Activated CD4-positive, CD25-positive, alpha-beta regulatory T cell treated with anti-CD3 and anti-CD28 coated beads, Interleukin-2, amount 50 U/mL, for 24 hours (primary cell): ENCODE results near the gene HDAC7.
"Not testable (repeated sequence)": the region's sequence is repeated elsewhere in the genome, so short reads cannot be mapped to it uniquely, and the experiment has no call there.

Experiments used
- ATAC-seq, 2 donors: fragments of 150-1000 bp; cut with Tn5 transposase; one replicate each; pipeline ENCODE4 v1.10.0; 2021; ENCODE audit warnings: mild to moderate bottlenecking in 1 of 2, moderate library complexity in 1 of 2

Gene HDAC7

DNA sequence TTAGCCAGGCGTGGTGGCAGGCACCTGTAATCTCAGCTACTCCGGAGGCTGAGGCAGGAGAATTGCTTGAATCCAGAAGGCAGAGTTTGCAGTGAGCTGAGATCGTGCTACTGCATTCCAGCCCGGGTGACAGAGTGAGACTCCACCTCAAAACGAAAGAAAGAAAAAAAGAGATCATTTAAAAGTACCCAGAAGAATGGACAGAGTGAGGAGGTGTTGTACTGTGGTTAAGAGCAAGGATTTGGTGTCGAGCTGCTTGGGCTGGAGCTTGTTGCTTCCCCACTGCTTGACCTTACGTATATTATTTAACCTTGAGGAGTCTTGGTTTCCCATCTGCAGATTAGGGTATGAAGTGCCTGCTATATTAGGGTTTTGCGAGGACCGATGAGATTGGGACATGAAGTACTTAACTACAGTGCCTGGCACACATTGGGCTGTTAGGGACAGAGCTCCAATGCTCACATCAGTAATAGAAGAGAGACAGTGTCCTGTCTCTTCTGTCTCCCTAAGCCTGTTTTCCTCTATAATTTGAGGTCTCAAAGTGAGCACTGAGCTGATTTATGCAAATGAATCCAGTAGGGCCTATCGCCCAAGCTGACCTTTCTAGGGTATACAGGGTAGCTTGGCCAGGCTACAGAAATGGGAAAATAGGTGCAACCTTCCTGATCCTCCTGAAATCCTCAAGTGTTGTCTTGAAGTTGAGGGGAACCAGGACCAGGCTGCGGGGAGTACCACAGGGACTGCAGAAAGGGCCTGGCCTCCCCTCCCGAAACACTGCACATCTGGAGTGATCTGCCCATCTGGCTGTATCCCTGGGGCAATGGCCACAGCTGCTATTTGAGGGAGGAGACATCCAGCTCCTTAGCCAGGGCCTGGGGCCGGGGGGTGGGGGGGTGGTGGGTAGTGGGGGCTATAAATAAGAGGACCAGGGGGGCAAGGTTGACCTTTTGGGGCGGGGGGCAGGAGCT is 8.6 kb upstream of the HDAC7 start:
- ATAC-seq = no peak

DNA sequence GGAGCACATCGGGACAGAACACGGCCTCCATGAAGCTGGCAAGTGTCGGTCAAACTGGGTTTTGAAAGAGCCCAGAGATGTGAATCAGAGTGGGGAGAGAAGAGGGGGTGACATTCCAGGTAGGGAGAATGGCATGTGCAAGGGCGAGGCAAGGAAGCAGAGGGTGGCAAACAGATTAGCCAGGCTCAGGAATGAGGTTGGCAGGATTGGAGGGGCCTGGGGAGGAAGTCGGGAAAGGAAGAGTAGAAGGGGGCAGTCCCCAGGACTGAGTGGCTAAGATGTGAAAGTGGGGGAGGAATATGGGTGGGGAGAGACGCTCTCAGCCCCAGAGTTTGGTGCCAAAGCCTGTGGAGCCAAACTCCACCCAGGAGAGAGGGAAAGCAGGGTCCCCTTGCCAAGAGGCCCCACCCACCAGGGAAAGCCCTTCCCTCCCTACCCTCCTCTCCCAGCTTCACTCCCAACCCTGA is 5.5 kb upstream of the HDAC7 start:
- no peak for ATAC-seq

DNA sequence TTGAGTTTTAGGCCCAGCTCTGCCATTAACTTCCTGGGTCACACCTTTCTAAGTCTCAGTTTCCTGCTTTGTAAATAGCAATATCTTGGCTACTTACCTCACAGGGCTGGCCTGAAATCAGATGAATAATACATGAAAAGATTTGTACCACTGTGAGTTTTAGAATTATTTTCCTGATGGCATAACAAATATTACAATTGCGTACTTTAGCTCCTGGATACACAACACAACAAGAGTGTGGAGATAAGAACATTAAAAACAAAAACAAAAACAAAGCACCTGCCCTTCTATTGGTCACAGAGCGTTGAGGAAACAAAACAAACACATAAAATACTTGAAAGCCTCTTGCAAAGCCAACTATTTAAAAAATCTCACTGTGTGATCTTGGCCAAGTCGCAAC is 4.9 kb upstream of the HDAC7 start:
- no peak for ATAC-seq

DNA sequence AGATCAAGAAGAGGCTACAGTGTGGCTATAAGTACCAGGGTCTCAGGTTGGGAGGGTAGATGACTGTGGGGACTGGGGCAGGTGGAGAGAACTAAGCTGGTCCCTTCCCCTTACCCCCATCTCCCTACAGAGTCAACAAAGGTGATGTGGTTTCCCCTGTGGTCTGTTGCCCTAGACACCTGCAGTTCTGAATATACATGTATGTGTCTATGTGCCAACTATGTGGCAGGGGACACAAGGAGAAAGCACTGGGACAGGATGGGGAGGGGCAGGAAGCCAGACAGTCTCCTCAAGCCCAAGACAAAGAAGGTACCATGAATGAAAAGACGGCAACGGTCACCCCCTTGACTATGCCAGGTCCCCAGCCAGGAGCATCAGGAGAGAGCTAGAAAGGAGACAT is 4.5 kb upstream of the HDAC7 start:
- peak in 1 of 2 donors; percentile 12 for ATAC-seq

DNA sequence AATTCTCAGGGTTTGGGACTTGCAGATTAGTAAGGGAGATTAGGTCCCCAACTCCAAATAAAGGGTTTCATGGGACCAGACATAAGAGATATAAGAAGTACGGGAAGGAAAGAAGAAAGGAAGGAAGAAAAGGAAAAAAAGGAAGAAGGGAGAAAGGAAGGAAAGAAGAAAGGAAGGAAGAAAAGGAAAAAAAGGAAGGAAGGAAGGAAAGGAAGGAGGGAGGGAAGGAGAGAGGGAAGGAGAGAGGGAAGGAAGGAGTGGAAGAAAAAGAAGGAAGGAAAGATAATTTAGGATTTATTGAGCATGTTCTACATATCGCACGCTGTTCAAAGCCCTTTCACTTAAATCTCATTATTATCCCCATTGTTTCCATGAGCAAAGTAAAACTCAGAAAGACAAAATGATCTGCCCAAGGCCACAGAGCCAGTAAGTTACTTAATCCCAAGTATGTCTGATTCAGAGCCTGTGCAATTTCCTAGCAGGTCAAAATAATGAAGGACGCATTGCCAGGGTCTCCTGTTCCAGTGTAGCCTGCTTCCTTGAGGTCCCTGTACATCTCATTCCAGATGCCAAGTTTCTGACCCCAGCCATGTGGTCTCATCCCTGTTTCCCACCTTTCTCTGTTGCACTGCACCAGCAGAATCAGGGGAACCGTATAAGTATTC is 3.9 kb upstream of the HDAC7 start:
- ATAC-seq = no peak

DNA sequence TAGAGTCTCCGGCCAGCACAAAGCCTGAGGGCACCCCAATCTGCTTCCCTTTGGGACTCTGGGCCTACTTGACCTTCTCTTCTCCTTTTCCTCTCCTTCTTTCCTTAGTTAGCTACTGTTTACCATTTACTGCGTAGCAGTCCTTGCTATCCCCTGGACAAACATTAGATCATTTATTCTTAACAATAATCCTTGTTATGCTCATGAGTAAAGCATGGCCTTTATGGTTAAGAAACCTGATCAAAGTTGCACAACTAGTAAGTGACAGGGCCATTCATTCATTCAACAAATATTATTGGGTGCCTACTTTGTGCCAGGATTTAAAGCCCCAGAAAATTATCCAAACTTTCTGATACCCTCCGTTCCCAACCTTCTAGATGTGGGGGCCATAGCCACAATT is 3.2 kb upstream of the HDAC7 start:
- no peak for ATAC-seq

DNA sequence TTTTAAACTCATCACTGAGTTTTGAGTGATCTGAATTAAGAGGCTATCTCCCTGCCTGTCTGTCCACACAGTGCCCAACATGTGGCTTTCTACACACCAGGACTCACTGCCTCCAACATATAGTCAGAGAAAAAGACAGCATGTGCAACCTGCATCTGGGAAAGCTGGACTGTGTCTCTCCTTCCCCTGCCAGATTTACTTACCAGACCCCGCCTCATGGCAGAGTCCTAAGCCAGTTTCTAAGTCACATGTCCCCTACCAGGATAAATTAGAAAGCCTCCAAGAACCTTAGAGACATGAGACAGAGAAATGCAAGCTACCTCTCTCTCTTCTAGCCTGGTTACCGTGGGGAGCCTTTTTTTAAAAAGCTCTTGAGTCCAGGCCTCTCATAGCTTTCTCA is 2.7 kb upstream of the HDAC7 start:
- ATAC-seq = no peak

DNA sequence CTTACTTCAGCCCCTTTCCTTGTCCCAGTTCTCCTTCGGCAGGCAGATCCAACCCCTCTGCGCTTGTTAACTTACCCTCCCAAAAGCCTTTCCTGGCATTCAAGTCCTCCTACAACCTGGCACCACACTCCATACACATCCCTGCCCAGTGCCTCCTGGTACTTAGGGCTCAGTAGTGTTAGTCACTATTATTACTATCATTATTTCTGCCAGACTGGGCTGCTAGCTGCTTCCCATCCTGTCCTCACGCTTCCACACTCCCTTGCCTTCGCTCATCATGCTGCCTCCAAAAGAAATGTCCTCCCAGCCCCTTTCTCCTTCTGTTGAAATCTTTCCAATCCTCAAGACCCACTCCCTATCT is 1.6 kb upstream of the HDAC7 start:
- no peak for ATAC-seq

DNA sequence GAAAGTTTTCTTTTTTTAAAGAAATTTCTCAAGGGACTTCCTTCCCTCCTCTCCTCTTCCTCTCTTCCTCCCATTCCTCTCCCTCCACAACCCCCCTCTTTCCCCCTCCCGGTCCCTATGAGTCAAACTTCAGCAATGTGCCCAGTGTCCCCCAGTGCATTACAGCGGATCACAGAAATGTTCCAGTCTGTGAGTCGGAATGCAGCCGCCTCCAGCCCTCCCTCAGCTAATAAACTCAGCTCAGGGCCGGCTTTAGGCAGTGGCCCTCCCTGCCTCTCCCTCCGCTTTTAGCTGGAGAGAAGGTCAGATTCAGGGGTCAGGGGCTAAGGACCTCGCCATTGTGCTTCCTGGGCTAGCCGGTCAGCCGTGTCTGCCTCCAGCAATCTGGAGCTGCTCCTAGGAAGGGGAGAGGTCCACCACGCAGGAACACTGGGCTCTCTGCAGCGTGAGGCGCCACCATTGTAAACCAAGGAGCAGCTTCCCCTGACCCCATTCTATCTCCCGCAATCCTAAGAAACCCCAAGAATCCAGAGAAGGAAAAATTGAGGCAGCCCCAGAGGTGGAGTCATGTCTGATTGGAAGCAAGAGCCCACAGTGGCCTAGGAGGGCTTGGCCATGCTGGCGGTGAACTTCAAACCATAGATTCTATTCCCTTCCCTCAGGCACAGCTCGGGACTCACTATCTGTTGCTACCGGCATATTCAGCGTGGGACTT is 1.1 kb upstream of the HDAC7 start:
- no peak for ATAC-seq

DNA sequence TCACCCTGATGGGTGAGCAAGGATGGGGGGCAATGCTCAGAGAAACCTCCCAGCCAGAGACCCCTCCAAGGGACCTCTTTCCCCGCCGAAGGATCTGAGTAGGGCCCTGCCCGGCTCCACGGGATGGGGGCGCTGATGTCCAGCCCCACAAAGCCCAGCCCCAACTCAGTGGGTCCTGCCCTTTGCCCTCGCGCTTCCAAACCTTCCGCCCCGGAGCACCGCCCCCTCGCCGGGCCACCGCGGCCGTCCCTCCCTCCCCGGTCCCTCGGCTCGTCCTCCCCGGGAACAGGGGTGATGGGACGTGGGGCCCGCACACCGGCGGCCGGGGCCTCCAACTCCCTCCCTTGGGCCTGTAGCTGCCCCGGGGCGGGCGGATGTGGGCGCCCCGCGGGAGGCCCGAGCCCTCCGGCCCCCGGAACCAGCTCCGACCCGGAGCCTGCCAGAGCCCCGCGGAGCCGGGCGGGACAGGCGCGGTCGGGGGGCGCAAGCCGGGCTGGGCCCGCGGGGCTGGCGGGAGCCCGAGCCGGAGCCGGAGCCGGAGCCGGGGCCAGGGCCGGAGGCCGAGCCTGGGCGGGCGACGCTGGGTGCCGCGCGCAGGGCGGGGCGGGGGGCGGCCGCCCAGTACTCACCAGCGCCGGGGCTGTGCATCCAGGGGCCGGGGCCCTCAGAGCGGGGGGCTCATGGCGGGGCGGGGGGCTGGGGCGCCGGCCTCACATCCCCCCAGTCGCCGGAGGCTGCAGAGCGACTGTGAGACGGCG is 386 bp downstream of the HDAC7 start:
- peak; percentile 6 to 11 for ATAC-seq

DNA sequence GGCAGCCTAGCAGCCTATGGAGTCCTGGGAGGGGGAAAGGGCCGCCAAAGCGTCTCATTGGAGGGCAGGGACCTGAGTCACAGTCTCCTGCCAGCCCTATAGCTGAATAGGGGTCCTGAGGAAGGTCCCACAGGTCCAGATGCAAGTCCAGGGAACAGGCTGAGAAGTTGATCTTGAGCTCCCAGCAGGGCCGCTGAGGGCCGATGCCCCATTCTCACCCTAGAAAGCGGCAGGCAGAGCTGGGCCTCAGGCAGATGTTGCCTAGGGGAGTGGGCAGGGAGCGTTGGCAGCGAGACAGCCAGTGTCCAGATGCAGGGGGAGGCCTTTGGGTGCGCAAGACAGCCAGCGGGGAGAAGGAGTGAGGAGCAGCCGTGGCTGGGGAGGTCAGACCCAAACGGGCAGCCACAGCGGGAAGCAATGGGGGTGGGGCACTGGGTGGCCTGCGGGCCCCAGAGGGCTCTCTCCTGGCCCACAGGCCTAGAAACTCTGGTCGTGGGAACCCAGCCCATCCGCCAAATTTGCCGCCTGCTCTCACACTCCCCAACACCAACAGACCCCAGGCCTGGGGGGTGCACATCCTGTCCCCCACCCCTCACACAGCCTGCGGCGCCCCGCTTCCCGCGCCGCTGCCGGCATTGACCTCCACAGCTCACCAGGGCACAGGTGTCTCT is 1.1 kb downstream of the HDAC7 start:
- peak; percentile 26 to 31 for ATAC-seq

DNA sequence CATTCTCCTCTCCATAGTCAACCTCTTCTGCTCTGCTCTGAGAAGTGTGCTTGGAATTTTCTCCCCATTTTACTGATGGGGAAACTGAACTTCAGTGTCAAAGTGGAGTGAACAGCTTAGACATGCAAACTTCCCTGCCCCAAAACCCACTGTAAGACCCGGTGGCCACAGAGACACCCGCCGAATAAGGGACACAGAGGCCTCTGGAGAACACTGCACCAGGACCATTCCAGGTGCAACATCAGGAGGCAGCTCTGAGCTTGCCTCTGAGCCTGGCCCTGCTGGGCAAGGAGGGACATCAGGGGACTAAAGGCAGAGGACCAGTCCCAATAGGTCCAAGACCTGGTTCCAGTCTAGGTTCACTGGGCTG is 1.7 kb downstream of the HDAC7 start:
- ATAC-seq = no peak

DNA sequence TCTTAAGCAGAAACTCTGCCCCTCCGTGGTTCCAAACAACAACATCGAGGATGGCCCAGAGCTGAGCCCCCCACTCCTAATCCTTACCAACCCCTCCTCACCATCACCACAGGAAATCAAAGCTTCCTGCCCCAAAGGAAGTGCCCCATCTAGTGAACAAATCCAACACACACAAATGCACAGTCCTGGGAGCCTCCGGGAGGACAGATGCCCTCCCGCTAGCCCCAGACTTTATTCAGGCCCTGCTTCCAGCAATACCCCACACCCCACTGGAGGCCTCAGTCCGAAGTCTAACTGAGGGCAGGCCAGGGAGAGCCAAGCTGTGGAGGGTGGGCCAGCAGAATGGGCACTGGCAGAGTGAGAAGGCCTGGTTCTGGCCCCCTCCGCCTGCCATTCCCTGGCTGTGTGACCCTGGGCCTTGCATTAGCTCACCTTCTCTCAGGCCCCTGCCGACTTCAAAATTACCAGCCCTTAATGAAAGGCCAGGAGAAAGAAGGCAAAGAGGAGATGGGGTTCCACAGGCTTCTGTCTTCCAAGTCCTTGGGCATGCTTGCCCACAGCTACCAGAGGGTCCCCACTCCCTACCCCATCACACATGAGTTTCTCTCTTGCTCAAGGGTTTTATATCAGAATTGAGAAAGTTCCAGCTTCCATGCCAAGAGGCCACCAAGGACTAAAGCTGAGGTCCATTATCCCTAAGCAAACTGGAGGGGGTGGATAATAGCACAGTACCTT is 2.3 kb downstream of the HDAC7 start:
- ATAC-seq = no peak

DNA sequence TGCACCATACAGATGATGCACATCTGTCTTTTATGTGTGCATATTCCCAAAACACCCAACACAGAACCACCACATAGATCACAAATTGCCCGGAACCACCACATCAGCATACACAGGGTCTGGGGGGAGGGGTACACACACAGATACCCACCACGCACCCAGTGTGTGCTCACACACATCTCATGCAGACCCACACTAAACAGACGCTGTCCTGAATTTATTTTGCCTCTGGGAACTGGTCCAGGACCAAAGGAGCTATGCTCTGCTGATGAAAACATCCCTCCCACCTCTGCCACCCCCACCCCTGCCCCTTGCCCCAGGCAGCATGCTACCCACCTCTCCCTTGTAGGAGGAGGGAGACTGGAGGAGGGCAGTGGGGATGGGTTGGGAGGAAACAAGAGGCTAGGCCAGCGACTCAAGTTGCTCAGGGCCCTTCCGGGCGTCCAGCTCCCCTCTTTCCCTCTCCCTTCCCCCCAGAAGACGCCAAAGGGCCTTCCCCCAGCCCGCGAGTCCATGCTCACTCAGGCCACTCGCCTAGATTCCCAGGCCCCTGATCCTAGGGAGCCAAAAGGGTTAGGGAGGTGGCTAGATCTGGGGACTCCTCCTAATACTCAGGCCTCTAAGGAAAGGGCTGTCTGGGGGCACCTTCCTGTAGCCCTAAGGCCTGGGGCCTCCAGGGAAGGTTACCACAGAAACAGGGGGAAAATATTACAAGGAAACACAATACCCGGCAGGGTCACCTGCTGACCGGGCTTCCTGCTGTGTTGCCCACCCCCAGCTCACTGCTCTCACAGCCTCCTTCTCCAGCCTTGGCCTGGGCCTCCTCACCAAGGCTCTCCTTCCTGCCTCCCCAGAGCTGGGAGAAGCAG is 3.1 kb downstream of the HDAC7 start:
- ATAC-seq = no peak

DNA sequence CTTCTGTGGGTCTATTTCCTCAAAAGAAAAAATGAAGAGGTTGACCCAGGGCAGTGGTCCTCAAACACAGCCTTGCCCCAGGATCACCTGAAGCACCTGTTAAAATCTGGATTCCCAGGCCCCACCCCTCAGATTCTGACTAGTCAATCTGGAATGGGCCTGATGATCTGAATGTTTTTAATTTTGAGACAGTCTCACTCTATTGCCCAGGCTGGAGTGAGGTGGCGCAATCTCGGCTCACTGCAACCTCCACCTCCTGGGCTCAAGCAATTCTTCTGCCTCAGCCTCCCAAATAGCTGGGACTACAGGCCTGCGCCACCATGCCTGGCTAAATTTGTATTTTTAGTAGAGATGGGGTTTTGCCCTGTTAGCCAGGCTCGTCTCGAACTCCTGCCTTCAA is 4.3 kb downstream of the HDAC7 start:
- not testable (repeated sequence) for ATAC-seq

DNA sequence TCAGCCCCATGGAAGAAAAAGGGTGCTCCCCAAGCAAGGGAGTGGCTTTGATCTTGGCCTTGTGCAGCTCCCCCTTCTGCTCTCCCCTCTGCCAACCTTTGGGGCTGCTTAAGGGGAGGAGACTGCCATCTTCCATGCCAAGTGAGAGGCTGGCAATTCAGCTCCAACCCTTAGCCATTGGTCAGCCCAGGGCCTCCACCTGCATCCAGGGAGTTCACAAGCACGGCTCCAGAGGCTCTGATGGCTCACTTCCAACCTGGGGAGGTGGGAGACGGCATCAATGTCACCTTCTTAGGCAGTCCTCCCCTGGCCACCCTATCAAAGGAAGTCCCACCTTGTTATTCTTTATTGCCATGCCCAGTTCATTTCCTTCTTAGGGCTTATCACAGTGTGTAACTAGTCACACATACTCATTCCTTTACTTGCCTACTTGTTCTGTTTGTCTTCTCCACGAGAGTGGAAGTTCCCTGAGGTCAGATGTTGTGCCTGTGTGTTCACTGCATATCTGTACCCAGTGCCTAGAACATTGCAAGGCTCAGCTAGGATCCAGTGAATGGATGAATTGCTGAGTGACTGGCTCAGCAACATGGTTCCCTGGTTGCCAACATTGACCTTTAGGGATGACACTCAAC is 5.0 kb downstream of the HDAC7 start:
- peak; percentile 11 to 29 for ATAC-seq

DNA sequence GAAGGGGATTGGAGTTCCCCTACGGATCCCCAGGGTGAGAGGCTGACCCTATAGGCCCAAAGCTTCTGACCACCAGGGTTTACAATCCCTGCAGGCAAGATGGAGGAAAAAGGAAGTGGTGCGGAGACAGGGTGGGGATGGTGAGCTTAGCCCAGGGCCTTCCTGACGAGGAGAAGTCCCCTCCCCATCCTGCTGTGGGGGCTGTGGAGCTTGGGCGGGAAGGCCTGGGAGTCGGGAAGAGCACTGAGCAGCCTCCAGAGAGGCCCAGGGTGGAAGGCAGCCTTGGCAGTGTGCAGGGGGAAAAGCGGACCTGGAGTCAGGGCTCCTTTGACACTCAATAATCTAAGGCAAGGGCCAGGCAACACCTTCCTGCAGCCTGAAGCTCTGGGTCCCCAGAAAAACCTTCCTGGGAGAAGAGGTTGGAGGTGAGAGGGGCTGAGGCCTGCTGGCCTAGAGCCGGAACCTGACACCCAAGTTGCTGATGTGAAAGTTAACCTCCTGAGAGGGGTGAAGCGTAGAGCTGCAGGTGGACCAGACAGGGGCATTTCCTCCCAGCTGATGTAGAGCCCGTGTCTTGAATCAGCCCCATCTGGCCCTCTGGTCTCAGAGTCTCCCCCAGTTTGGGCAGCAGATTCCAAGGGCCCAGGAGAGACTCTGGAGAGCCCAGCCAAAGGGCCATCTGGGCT is 6.0 kb downstream of the HDAC7 start:
- ATAC-seq = no peak

DNA sequence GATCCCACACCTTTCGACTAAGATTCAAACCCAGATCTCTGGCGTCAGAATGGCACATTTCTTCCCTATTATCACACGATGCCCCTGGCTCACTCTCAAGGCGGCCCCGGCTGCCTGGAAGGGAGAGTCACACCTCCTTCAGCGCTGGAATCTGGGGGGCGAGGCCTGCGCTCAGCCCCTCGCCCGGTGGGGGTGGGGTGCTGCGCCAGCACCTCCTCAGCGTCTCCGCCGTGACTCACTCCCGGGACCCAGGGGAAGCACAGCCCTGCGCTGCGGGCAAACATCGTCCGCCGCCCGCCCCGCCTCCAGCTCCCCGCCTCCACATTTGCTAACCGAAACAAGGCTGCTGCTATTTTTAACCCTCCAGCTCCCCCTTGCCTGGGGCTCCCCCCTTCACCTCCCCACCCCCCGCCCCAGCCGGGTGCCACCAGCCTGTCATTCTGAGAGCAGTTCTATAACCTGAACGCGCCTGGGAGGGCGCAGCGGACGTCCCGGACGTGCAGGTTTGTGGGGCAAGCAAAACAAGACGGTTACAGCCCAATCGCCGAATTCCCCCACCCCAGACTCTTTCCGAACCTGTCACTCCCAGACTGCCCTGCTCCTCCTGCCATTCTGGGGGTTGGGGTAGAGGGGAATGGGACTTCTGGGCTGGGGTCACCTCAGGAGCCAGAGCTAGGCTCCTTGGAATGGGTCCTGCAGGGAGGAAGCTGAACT is 6.7 kb downstream of the HDAC7 start:
- ATAC-seq = peak; percentile 73 to 75
